SK-N-SH (cell line): Measurements from ENCODE around the gene ZCCHC7. TPM values are rescaled to one million over a fixed set of nuclear protein-coding genes. Genes with fewer than 3 reads are reported as not detected.
"Not testable (repeated sequence)": the region's sequence is repeated elsewhere in the genome, so short reads cannot be mapped to it uniquely, and the experiment has no call there.

Experiments
- CTCF ChIA-PET: fragments of 300-600, 350-600 bp; formaldehyde crosslinking; extraction: SDS; loops from one replicate; lab custom pipeline; 2021; lab: Yijun Ruan, JAX
- POLR2A ChIA-PET: fragments of 350-600 bp; sonication (Branson Sonifier 250); formaldehyde crosslinking; extraction: SDS; loops from one replicate; lab custom pipeline; 2020; ENCODE audit warnings: antibody characterized with exemption, inconsistent platforms; lab: Yijun Ruan, JAX
- DNase-seq: peaks from one replicate; pipeline ENCODE4 v3.0.0; 2012
- H2AFZ ChIP-seq: fragments of 200-600 bp; sonication (generic); 2 replicates; pipeline ENCODE4 v1.8.1; 2016; ENCODE audit warnings: antibody characterized with exemption, mild to moderate bottlenecking, low read depth
- H3F3A ChIP-seq: fragments of 200-600 bp; sonication (generic); replicated peaks from 2 replicates; pipeline ENCODE3; 2016; ENCODE audit warnings: antibody characterized with exemption, mild to moderate bottlenecking; ENCODE audit not compliant: insufficient read depth
- H3K27ac ChIP-seq, 2 experiments: fragments of 200-500 bp in 1 of 2; fragments of 200-600 bp in 1 of 2; sonication (Bioruptor generic) in 1 of 2; sonication (generic), shearing (Covaris generic) in 1 of 2; 2 replicates each; pipeline versions ENCODE4 v1.5.1 to v1.6.1; 2014 to 2016; ENCODE audit warnings: low read depth in 2 of 2, inconsistent platforms in 1 of 2, low read length in 1 of 2, mild to moderate bottlenecking in 1 of 2, mixed read lengths in 1 of 2
- H3K27me3 ChIP-seq: fragments of 200-600 bp; sonication (generic), shearing (Covaris generic); 2 replicates; pipeline ENCODE4 v1.6.1; 2016; ENCODE audit warnings: mixed run types; ENCODE audit not compliant: insufficient read depth
- H3K36me3 ChIP-seq, 2 experiments: fragments of 200-500 bp in 1 of 2; fragments of 200-600 bp in 1 of 2; sonication (Bioruptor generic) in 1 of 2; sonication (generic) in 1 of 2; replicated peaks in 1 of 2; 2 replicates each; pipeline versions ENCODE3 to v1.5.1; 2014 to 2016; ENCODE audit warnings: low read length in 1 of 2, mild to moderate bottlenecking in 1 of 2; ENCODE audit not compliant: insufficient read depth in 2 of 2, control insufficient read depth in 1 of 2
- H3K4me1 ChIP-seq, 2 experiments: fragments of 200-500 bp in 1 of 2; fragments of 200-600 bp in 1 of 2; sonication (Bioruptor generic) in 1 of 2; sonication (generic), shearing (Covaris generic) in 1 of 2; 2 replicates each; pipeline versions ENCODE4 v1.5.1 to v1.6.1; 2014 to 2016; ENCODE audit warnings: low read depth in 1 of 2, low read length in 1 of 2, mixed run types in 1 of 2; ENCODE audit not compliant: insufficient read depth in 2 of 2, control insufficient read depth in 1 of 2
- H3K4me2 ChIP-seq: fragments of 200-600 bp; sonication (generic), shearing (Covaris generic); 2 replicates; pipeline ENCODE4 v1.6.1; 2017; ENCODE audit warnings: mixed run types
- H3K4me3 ChIP-seq, 2 experiments: fragments of 200-500 bp in 1 of 2; fragments of 200-600 bp in 1 of 2; sonication (Bioruptor generic) in 1 of 2; sonication (generic), shearing (Covaris generic) in 1 of 2; 2 replicates each; pipeline versions ENCODE4 v1.5.1 to v1.8.1; 2014 to 2016; ENCODE audit warnings: low read depth in 2 of 2, inconsistent platforms in 1 of 2, low read length in 1 of 2, mild to moderate bottlenecking in 1 of 2, mixed read lengths in 1 of 2, moderate library complexity in 1 of 2
- H3K79me2 ChIP-seq: fragments of 200-600 bp; sonication (generic); 2 replicates; pipeline ENCODE4 v1.8.1; 2017; ENCODE audit warnings: mild to moderate bottlenecking; ENCODE audit not compliant: insufficient read depth
- H3K9ac ChIP-seq: fragments of 200-600 bp; sonication (generic); 2 replicates; pipeline ENCODE4 v1.6.1; 2017; ENCODE audit warnings: mixed run types
- H3K9me2 ChIP-seq: fragments of 200-600 bp; sonication (generic); 2 replicates; pipeline ENCODE4 v1.6.1; 2017; ENCODE audit warnings: mixed run types
- H3K9me3 ChIP-seq: fragments of 200-600 bp; sonication (generic); 2 replicates; pipeline ENCODE4 v1.6.1; 2017; ENCODE audit warnings: mixed run types, mild to moderate bottlenecking, moderate library complexity
- H4K20me1 ChIP-seq: fragments of 200-600 bp; sonication (generic); 2 replicates; pipeline ENCODE4 v1.6.1; 2017; ENCODE audit warnings: mild to moderate bottlenecking, mixed run types; ENCODE audit not compliant: insufficient read depth
- CHD2 ChIP-seq: fragments of 150-350 bp; IDR thresholded peaks from 2 replicates; pipeline ENCODE4 v1.6.1; 2018; ENCODE audit warnings: low read length; ENCODE audit not compliant: partially characterized antibody
- ELF1 ChIP-seq: IDR thresholded peaks from 2 replicates; pipeline ENCODE4 v1.4.0; 2012
- EP300 ChIP-seq, 2 experiments: IDR thresholded peaks; 2 replicates each; pipeline versions ENCODE4 v1.4.0 to v1.6.1; 2012; ENCODE audit warnings: borderline replicate concordance in 1 of 2, low read depth in 1 of 2, low read length in 1 of 2
- MXI1 ChIP-seq: IDR thresholded peaks from 2 replicates; pipeline ENCODE4 v1.6.1; 2012; ENCODE audit warnings: mild to moderate bottlenecking, low read depth, low read length, improper control_type of control experiment
- NFIC ChIP-seq: IDR thresholded peaks from 2 replicates; pipeline ENCODE4 v1.4.0; 2012; ENCODE audit warnings: borderline replicate concordance
- RAD21 ChIP-seq: IDR thresholded peaks from 2 replicates; pipeline ENCODE4 v1.6.1; 2012; ENCODE audit warnings: mild to moderate bottlenecking, low read length
- TAF1 ChIP-seq: IDR thresholded peaks from 2 replicates; pipeline ENCODE4 v1.6.1; 2012; ENCODE audit warnings: low read depth, mild to moderate bottlenecking, low read length, moderate library complexity, borderline replicate concordance
- USF2 ChIP-seq: fragments of 150-350 bp; IDR thresholded peaks from 2 replicates; pipeline ENCODE4 v1.6.1; 2017; ENCODE audit warnings: antibody characterized with exemption, low read length, low read depth, borderline replicate concordance
- WGBS: methylation state at CpG from one replicate; pipeline ENCODE4 v1.1.6; 2017; ENCODE audit warnings: low lambda C conversion rate; 5-methylcytosine and 5-hydroxymethylcytosine counted together
- polyA plus RNA-seq, 3 experiments: library from polyadenylated mRNA; depleted of rRNA; stranded (reverse); fragments of >200 nt; gene quantifications; 2 replicates each; pipeline ENCODE4 v1.2.3, GENCODE V29; 2012

Gene ZCCHC7
- polyA plus RNA-seq, 1 of the 3 experiments (the other 2 are of a cell fraction): 12.6 TPM

- peak; percentile 96 for TF ChIP-seq MXI1
Observed at GRCh38 chr9:37079370-37080164, 40.8 kb upstream of the ZCCHC7 start (continued).

- H3F3A ChIP-seq, H3K9me3 ChIP-seq, DNase-seq, H3K27me3 ChIP-seq, H3K9me2 ChIP-seq: not testable (repeated sequence)
- peak overlapping the region; percentile 92 for H3K9ac ChIP-seq
- H4K20me1 ChIP-seq: peaks cover 21% of the 10 kb centered on the region; the same call in 1 of the 2 replicates
- H3K36me3 ChIP-seq: peaks cover 0 to 20% of the 10 kb centered on the region in 2 experiments
- CTCF ChIA-PET: interaction anchor here (1.6 to 2.3 kb wide), 3 partner anchors 43 to 249 kb away, joined by 3 to 5 read pairs (median 4); no protein-coding TSS in a partner anchor
- peak overlapping the region; percentile 70 to 93 for H3K27ac ChIP-seq
- POLR2A ChIA-PET: interaction anchor here (1.1 kb wide), 1 partner anchor 39 kb away, joined by 3 read pairs; no protein-coding TSS in a partner anchor
- peak overlapping the region; percentile 83 for H2AFZ ChIP-seq
- WGBS: 3% methylated on average over 6 of the region's 32 CpGs
- H3K4me2 ChIP-seq: peak overlapping the region; percentile 94
- H3K4me3 ChIP-seq: peak overlapping the region; percentile 77 to 80
- H3K79me2 ChIP-seq: peaks cover 53% of the 10 kb centered on the region
- H3K4me1 ChIP-seq: peaks cover 6 to 26% of the 10 kb centered on the region in 2 experiments; a peak in 3 of 4 replicates
Observed at GRCh38 chr9:37080165-37080628, 40.2 kb upstream of the ZCCHC7 start.

- H3K9me2 ChIP-seq, H3F3A ChIP-seq, H3K9me3 ChIP-seq, H3K9ac ChIP-seq, H2AFZ ChIP-seq, H3K27me3 ChIP-seq, DNase-seq, H3K27ac ChIP-seq, POLR2A ChIA-PET: not testable (repeated sequence)
- peaks cover 6 to 26% of the 10 kb centered on the region in 2 experiments; a peak in 3 of 4 replicates for H3K4me1 ChIP-seq
- H3K36me3 ChIP-seq: peaks cover 9 to 21% of the 10 kb centered on the region in 2 experiments
- H3K4me2 ChIP-seq: peak overlapping the region; percentile 94
- peaks cover 21% of the 10 kb centered on the region; the same call in 1 of the 2 replicates for H4K20me1 ChIP-seq
- peaks cover 63% of the 10 kb centered on the region for H3K79me2 ChIP-seq
- CTCF ChIA-PET: interaction anchor here (1.6 to 2.3 kb wide), 2 partner anchors 45 to 208 kb away, joined by 4 to 5 read pairs; no protein-coding TSS in a partner anchor
- H3K4me3 ChIP-seq: peak overlapping the region in 1 of 2 experiments; percentile 77; a peak in 1 of 4 replicates
- 98% methylated on average over 20 of the region's 20 CpGs for WGBS
Observed at GRCh38 chr9:37081507-37081906, 38.9 kb upstream of the ZCCHC7 start.

- Histone ChIP-seq H3K36me3 (peaks cover 17 to 25% of the 10 kb centered on the region in 2 experiments), H3K27me3 (no peaks in the 10 kb centered on the region), H3K27ac (no peak overlapping the region), H3K9me3 (peaks cover 3% of the 10 kb centered on the region; the same call in 1 of the 2 replicates), H3K4me2 (0 out of 2 replicates have a peak overlapping the region, but pooled peaks have one; percentile 94), H3K4me3 (no peak overlapping the region), H3K9me2 (no peaks in the 10 kb centered on the region), H3K9ac (no peak overlapping the region), H3F3A (no peaks in the 10 kb centered on the region), H3K79me2 (peaks cover 70% of the 10 kb centered on the region), H4K20me1 (peaks cover 21% of the 10 kb centered on the region; the same call in 1 of the 2 replicates), H3K4me1 (peaks cover 6 to 26% of the 10 kb centered on the region in 2 experiments; a peak in 3 of 4 replicates), H2AFZ (no peak overlapping the region)
- TF ChIP-seq RAD21 (no peak), ELF1 (no peak), EP300 (IDR thresholded peaks at IDR 0.05; ENCODE audit: borderline replicate concordance in 1 of 2, low read depth in 1 of 2, low read length in 1 of 2) (no peak), TAF1 (no peak), USF2 (no peak), NFIC (no peak), CHD2 (no peak)
- POLR2A ChIA-PET: no interaction called here
- CTCF ChIA-PET: interaction anchor here (1.2 to 2.3 kb wide), 2 partner anchors 43 to 45 kb away, joined by 3 to 5 read pairs; no protein-coding TSS in a partner anchor
- 68% methylated on average over 4 of the region's 4 CpGs for WGBS
- no peak for DNase-seq
Observed at GRCh38 chr9:37082214-37082765, 38.1 kb upstream of the ZCCHC7 start.
